NK-92 (cell line): ENCODE measurements around the gene TERC.
"Not testable (repeated sequence)": the region's sequence is repeated elsewhere in the genome, so short reads cannot be mapped to it uniquely, and the experiment has no call there.

ENCODE experiments used
- DNase-seq: peaks from one replicate; lab custom pipeline; 2025; ENCODE audit not compliant: unreplicated experiment; lab: John Stamatoyannopoulos, UW

The TERC gene

GRCh38 chr3:169772305-169772896 lies 7.5 kb upstream of the TERC start:
- DNase-seq = peak; percentile 41

GRCh38 chr3:169771497-169772304 lies 6.8 kb upstream of the TERC start:
- DNase-seq = no peak

- no peak for DNase-seq
Measured at GRCh38 chr3:169769287-169770181, 4.7 kb upstream of the TERC start, which contains the start of gene ACTRT3. Gene ACTRT3, minus strand, starts transcription at chr3:169769561. Its CDS starts 41 bp downstream, at chr3:169769520.

GRCh38 chr3:169764312-169764881 lies 463 bp downstream of the TERC start:
- no peak for DNase-seq

DNA sequence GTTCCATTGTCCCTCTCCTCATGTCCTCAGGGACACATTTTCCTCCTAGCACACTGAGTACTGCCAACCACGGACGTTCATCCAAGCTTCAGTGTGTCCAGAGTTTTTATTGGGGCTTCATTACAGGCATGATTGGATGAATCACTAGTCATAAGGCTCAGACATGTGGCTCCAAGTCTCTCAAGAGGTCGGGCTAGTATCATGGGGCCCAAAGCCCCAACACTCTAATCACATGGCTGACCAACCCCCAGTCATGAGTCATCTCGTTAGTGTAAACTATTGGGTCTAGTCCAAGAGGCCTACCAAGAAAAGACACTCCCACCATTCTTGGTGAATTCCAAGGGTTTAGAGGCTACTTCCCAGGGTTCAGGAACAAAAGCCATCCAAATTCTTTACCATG lies 4.4 kb downstream of the TERC start:
- no peak for DNase-seq

DNA sequence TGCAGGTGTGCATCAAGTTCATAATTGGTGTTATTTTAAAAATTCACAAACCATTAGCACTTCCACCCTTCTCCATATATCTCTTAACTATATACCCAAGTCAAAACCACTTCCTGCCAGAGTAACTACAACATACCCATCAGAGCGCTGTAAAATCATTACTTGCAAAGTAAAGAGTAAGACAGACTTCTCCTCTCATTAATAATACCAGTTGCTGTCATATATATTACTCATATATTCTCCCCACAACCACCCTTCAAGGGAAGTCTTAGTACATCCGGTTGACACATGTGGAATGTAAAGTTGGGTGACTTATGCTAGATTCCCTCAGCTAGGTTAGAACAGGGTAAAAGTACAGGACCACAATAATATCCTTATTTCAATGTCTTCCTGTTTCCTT lies 5.6 kb downstream of the TERC start:
- no peak for DNase-seq

DNA sequence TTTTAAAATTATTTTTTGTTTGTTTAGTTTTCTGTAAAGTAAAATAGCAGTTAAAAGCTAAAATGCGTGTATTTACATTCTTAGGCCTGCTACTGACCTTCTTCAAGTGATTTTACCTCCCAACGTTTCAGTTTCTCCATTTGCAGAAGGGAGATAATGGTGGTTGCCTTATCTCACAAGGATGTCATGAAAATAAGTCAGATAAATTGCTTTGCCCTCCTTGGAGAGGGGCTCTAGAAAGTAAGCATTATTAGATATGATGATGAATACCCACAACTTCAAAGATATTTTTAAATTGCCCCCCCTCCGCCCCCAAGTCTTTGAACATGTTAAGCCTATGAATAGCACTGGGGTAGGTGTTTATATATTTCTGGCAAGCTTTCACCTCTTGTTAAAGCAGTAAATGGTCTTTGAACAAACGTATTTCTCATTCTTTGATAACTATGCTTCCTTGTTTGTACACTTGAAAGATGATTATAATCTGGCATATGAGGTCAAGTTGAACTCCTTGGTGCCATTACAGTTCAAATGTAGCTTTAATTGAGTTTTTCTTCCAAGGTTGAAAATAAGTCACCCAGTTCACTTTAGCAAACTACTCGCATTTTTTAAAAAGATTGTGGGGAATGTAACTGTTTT lies 6.4 kb downstream of the TERC start:
- no peak for DNase-seq

DNA sequence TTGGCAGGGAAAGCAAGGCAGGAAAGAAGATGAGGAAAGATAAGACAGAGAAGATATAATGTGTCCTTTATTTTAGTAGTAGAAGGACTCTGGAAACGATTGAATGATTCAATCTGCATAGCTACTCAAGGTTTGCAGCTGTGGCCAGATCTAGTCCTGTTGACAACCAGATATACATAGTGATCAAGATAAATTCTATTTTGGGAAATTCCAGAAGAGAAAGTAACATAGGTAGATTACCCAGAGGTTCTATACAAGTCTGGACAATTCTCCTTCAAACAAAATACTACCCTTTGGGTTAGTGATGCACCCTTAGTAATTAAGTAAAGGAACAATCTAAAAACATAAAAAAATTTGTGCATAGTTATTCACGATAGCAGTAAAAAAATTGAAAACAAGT lies 9.4 kb downstream of the TERC start:
- DNase-seq = no peak

- no peak for DNase-seq
Measured at GRCh38 chr3:169754711-169755110, 10.1 kb downstream of the TERC start.

GRCh38 chr3:169751875-169752274 lies 13.0 kb downstream of the TERC start:
- DNase-seq = no peak

GRCh38 chr3:169750665-169751064 lies 14.2 kb downstream of the TERC start:
- DNase-seq = no peak

DNA sequence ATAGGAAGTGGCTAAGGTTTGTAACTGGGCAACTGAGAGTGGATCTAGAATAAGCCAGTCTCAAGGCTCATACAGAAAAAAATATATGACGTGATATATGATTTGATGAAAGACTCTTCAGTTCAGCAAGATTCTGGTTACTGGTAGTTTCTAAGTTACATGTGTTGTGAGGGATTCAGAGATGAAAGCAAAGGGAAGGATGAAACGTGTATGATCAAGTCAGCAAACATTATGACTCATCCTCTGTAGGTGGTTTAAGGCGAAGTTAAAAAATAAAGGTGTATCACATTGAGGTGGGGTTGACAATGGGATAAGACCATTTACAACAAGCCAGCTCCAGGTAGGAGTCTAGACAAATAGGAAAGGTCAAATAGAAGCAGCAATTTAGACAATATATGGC lies 16.2 kb downstream of the TERC start:
- no peak for DNase-seq

GRCh38 chr3:169746924-169747323 lies 17.9 kb downstream of the TERC start:
- DNase-seq = no peak

GRCh38 chr3:169744366-169745054 lies 20.4 kb downstream of the TERC start:
- DNase-seq = no peak

- no peak for DNase-seq
Measured at GRCh38 chr3:169739067-169739466, 25.8 kb downstream of the TERC start.

GRCh38 chr3:169731857-169732256 lies 33.0 kb downstream of the TERC start:
- DNase-seq = not testable (repeated sequence)

GRCh38 chr3:169722724-169723123 lies 42.1 kb downstream of the TERC start:
- DNase-seq = no peak

GRCh38 chr3:169718415-169718814 lies 46.4 kb downstream of the TERC start:
- DNase-seq = not testable (repeated sequence)
